ENCODE results near the gene PHLPP1. TPM values are rescaled to one million over a fixed set of nuclear protein-coding genes. Genes with fewer than 3 reads are reported as not detected.
A peak's percentile ranks its signal among the peaks of the same experiment; 100 is the strongest.

PHLPP1 gene
- total and polyA plus RNA-seq, 8 donors, result 2.9 to 14.7 (median 8.3) TPM

GRCh38 chr18:62865498-62865897, 150.2 kb downstream of the PHLPP1 start:
- Histone ChIP-seq H3K4me3 (no peak overlapping the region), H3K9me3 (no peaks in the 10 kb centered on the region), H3K4me1 (peaks cover 0 to 3% (median 0%) of the 10 kb centered on the region in 3 donors), H3K27ac (no peak overlapping the region), H3K27me3 (no peaks in the 10 kb centered on the region), H3K36me3 (no peaks in the 10 kb centered on the region)
- FAIRE-seq (no peak), DNase-seq (no peak), ATAC-seq (no peak)
- intact Hi-C loops (cut with DNase I), result no loop called here
- no peak for TF ChIP-seq CTCF (IDR thresholded peaks at IDR 0.05)

GRCh38 chr18:62867534-62867933, 152.2 kb downstream of the PHLPP1 start:
- TF ChIP-seq CTCF (IDR thresholded peaks at IDR 0.05), result no peak
- WGBS, 2 donors, result 94 to 95% methylated on average over 8 of the region's 8 CpGs
- no peaks in the 10 kb centered on the region for H3K36me3 ChIP-seq
- no peak overlapping the region for H3K27ac ChIP-seq
- FAIRE-seq, result no peak
- H3K9me3 ChIP-seq, result no peaks in the 10 kb centered on the region
- ATAC-seq, result no peak
- no peak for DNase-seq
- H3K27me3 ChIP-seq, result no peaks in the 10 kb centered on the region
- H3K4me1 ChIP-seq, result peaks cover 0 to 8% (median 0%) of the 10 kb centered on the region in 3 donors
- intact Hi-C loops (cut with DNase I), result no loop called here
- no peak overlapping the region for H3K4me3 ChIP-seq

GRCh38 chr18:62868645-62869044, 153.3 kb downstream of the PHLPP1 start:
- intact Hi-C loops (cut with DNase I), result no loop called here
- no peak for TF ChIP-seq CTCF (IDR thresholded peaks at IDR 0.05)
- FAIRE-seq, result no peak

GRCh38 chr18:62870643-62871042, 155.3 kb downstream of the PHLPP1 start:
- intact Hi-C loops (cut with DNase I), result no loop called here
- Histone ChIP-seq H3K36me3 (no peaks in the 10 kb centered on the region), H3K27me3 (no peaks in the 10 kb centered on the region), H3K4me1 (peaks cover 0 to 8% (median 0%) of the 10 kb centered on the region in 3 donors), H3K9me3 (no peaks in the 10 kb centered on the region), H3K27ac (no peak overlapping the region), H3K4me3 (no peak overlapping the region)
- no peak for FAIRE-seq
- TF ChIP-seq CTCF (IDR thresholded peaks at IDR 0.05), result no peak
- no peak for DNase-seq
- ATAC-seq, result peak in 3 of 4 donors; percentile 22 to 69 (median 48)

More at GRCh38 chr18:62868645-62869044, 153.3 kb downstream of the PHLPP1 start:
- Histone ChIP-seq H3K36me3 (no peaks in the 10 kb centered on the region), H3K27me3 (no peaks in the 10 kb centered on the region), H3K4me1 (peaks cover 0 to 8% (median 0%) of the 10 kb centered on the region in 3 donors), H3K27ac (no peak overlapping the region), H3K9me3 (no peaks in the 10 kb centered on the region), H3K4me3 (no peak overlapping the region)
- DNase-seq (no peak), ATAC-seq (no peak)

GRCh38 chr18:62875323-62875722, 160.0 kb downstream of the PHLPP1 start:
- no peak for FAIRE-seq
- TF ChIP-seq CTCF (IDR thresholded peaks at IDR 0.05), result no peak
- intact Hi-C loops (cut with DNase I), result no loop called here
- peaks cover 0 to 8% (median 5%) of the 10 kb centered on the region in 3 donors for H3K4me1 ChIP-seq
- 70 to 72% methylated on average over 3 of the region's 3 CpGs for WGBS, 2 donors
- no peak for DNase-seq
- no peaks in the 10 kb centered on the region for H3K27me3 ChIP-seq
- no peak for ATAC-seq
- H3K4me3 ChIP-seq, result no peak overlapping the region
- H3K36me3 ChIP-seq, result no peaks in the 10 kb centered on the region
- H3K27ac ChIP-seq, result no peak overlapping the region
- no peaks in the 10 kb centered on the region for H3K9me3 ChIP-seq
